Ovary (tissue), 9 donors: Measurements from ENCODE around the gene KCNJ4. TPM values are rescaled to one million over a fixed set of nuclear protein-coding genes. Genes with fewer than 3 reads are reported as not detected.

ENCODE experiments used
- DNase-seq, 5 donors: peaks; one replicate each; pipeline ENCODE4 v3.0.0-alpha.2; 2019 to 2020
- H3K27ac ChIP-seq, 2 donors: fragments of 200-600 bp; one replicate each; pipeline versions ENCODE4 v1.5.1 to v1.8.0; 2019 to 2022
- H3K27me3 ChIP-seq: fragments of 200-600 bp; one replicate; pipeline ENCODE4 v1.8.0; 2022
- H3K36me3 ChIP-seq: fragments of 200-600 bp; sonication (generic); one replicate; pipeline ENCODE4 v1.5.1; 2019
- H3K4me1 ChIP-seq: one replicate; pipeline ENCODE4 v1.8.1; 2013; ENCODE audit warnings: mild to moderate bottlenecking, moderate library complexity; ENCODE audit not compliant: insufficient read depth
- H3K4me3 ChIP-seq: fragments of 200-600 bp; sonication (generic); one replicate; pipeline ENCODE4 v1.5.1; 2017
- H3K9me3 ChIP-seq, 2 donors: fragments of 200-600 bp in 1 of 2; sonication (generic) in 1 of 2; one replicate each; pipeline versions ENCODE4 v1.5.1 to v1.8.1; 2013 to 2019; ENCODE audit warnings: mild to moderate bottlenecking in 1 of 2, moderate library complexity in 1 of 2
- CTCF ChIP-seq, 3 donors: fragments of 450-650 bp in 2 of 3; fragments of 200-600 bp in 1 of 3; IDR thresholded peaks; one replicate each; pipeline versions ENCODE4 v1.5.1 to v1.8.0; 2016 to 2022; ENCODE audit warnings: antibody characterized with exemption in 3 of 3, mild to moderate bottlenecking in 1 of 3
- EP300 ChIP-seq: sonication (generic); formaldehyde crosslinking; IDR thresholded peaks from one replicate; pipeline ENCODE4 v1.6.1; 2017; ENCODE audit warnings: antibody characterized with exemption
- POLR2A ChIP-seq: fragments of 450-650 bp; IDR thresholded peaks from one replicate; pipeline ENCODE4 v1.6.1; 2017; ENCODE audit warnings: antibody characterized with exemption, mild to moderate bottlenecking, moderate library complexity
- WGBS, 3 donors: extraction: QIAGEN DNeasy Blood & Tissue Kit in 1 of 3; methylation state at CpG; one replicate each; pipeline versions ENCODE4 v1.1.5 to v1.1.7; 2013 to 2017; 5-methylcytosine and 5-hydroxymethylcytosine counted together
- intact Hi-C, 4 donors: fragments of 100-400 bp; cut with DNase I; formaldehyde crosslinking; loops; one replicate each; pipeline versions ENCODE4 v1.11.0 to v1.15.1; 2022 to 2023
- polyA plus RNA-seq, 2 donors: library from polyadenylated mRNA; stranded (reverse); fragments of 200-250 nt in 1 of 2; fragments of 350-450 nt in 1 of 2; fragmentation: Illumina TruSeq in 1 of 2; extraction: RNeasy Lipid Tissue Mini Kit (QIAGEN cat#74804) in 1 of 2; gene quantifications; one replicate each; pipeline ENCODE4 v1.2.3, GENCODE V29; 2013 to 2014
- total RNA-seq, 7 donors: library from RNA; depleted of rRNA in 2 of 7; stranded (reverse); fragments of >200 nt in 2 of 7; fragmentation: NEBNext Ultra II Directional in 3 of 7; extraction: Animal tissue kit (Norgen Biotek cat#: 25700) in 3 of 7; gene quantifications; one replicate each; pipeline versions ENCODE4 v1.1.0 to v1.2.4, GENCODE V29; 2016 to 2023
- donor health status: DM: no; HTN: no; CAD: no; lungs with moderate emphysema.
- donor health status: DM: no; HTN: no; CAD: no.
- donor health status: Bipolar disorder and iron deficiency.
- donor health status: DM: yes; HTN: yes; CAD: no.
- donor health status: DM: no; HTN: no; CAD: no.
- donor health status: DM: yes; HTN: yes; CAD: no.

The KCNJ4 gene
- total and polyA plus RNA-seq, 9 donors = 0.02 to 0.62 TPM; not detected in 7

GRCh38 chr22:38417252-38418060 lies 37.5 kb downstream of the KCNJ4 start:
- DNase-seq = peak in 1 of 5 donors; percentile 28
- 76 to 86% (median 86%) methylated on average over 16 of the region's 16 CpGs for WGBS, 3 donors
- H3K36me3 ChIP-seq = no peaks in the 10 kb centered on the region
- TF ChIP-seq CTCF (IDR thresholded peaks at IDR 0.05) = no peak
- TF ChIP-seq POLR2A = no peak
- no peaks in the 10 kb centered on the region for H3K9me3 ChIP-seq
- H3K4me3 ChIP-seq = no peak overlapping the region
- H3K27me3 ChIP-seq = no peaks in the 10 kb centered on the region
- peaks cover 4% of the 10 kb centered on the region for H3K4me1 ChIP-seq
- no peak overlapping the region for H3K27ac ChIP-seq
- intact Hi-C loops = no loop called here

- WGBS, 3 donors = 90 to 95% (median 91%) methylated on average over 17 to 18 of the region's 18 CpGs
- intact Hi-C loops = no loop called here
- H3K27ac ChIP-seq = no peak overlapping the region
- H3K9me3 ChIP-seq = no peaks in the 10 kb centered on the region
- H3K36me3 ChIP-seq = no peaks in the 10 kb centered on the region
- no peak overlapping the region for H3K4me3 ChIP-seq
- peaks cover 5% of the 10 kb centered on the region for H3K4me1 ChIP-seq
- TF ChIP-seq POLR2A (no peak), CTCF (IDR thresholded peaks at IDR 0.05) (no peak), EP300 (no peak)
- DNase-seq = peak in 2 of 5 donors; percentile 3 to 22
- H3K27me3 ChIP-seq = no peaks in the 10 kb centered on the region
These were observed 38.3 kb downstream of the KCNJ4 start for GRCh38 chr22:38416621-38417251.

GRCh38 chr22:38415561-38416321 lies 39.3 kb downstream of the KCNJ4 start:
- DNase-seq = peak in 2 of 5 donors; percentile 12 to 33
- intact Hi-C loops = no loop called here
- Histone ChIP-seq H3K27ac (no peak overlapping the region), H3K9me3 (no peaks in the 10 kb centered on the region), H3K4me3 (no peak overlapping the region), H3K4me1 (peaks cover 5% of the 10 kb centered on the region), H3K36me3 (no peaks in the 10 kb centered on the region), H3K27me3 (no peaks in the 10 kb centered on the region)
- TF ChIP-seq POLR2A (no peak), CTCF (IDR thresholded peaks at IDR 0.05) (no peak), EP300 (no peak)
- 83 to 86% (median 85%) methylated on average over 22 of the region's 22 CpGs for WGBS, 3 donors

GRCh38 chr22:38415046-38415445 lies 40.0 kb downstream of the KCNJ4 start:
- peaks cover 5% of the 10 kb centered on the region for H3K4me1 ChIP-seq
- TF ChIP-seq CTCF (IDR thresholded peaks at IDR 0.05) = no peak
- TF ChIP-seq POLR2A = no peak
- TF ChIP-seq EP300 = no peak
- no peaks in the 10 kb centered on the region for H3K27me3 ChIP-seq
- no peaks in the 10 kb centered on the region for H3K36me3 ChIP-seq
- no peak overlapping the region for H3K4me3 ChIP-seq
- WGBS, 3 donors = 77 to 84% (median 83%) methylated on average over 12 of the region's 12 CpGs
- intact Hi-C loops = no loop called here
- peak in 2 of 5 donors; percentile 8 to 21 for DNase-seq
- no peaks in the 10 kb centered on the region for H3K9me3 ChIP-seq
- no peak overlapping the region for H3K27ac ChIP-seq
